Kidney (tissue), 14 donors: ENCODE data around the gene PXDC1. TPM values are rescaled to one million over a fixed set of nuclear protein-coding genes. Genes with fewer than 3 reads are reported as not detected.

Source experiments
- DNase-seq, 5 donors: peaks; one replicate each; pipeline ENCODE4 v3.0.0-alpha.2; 2013 to 2020
- FAIRE-seq: peaks from 2 replicates; lab custom pipeline; 2012; peaks lifted over from hg19 to GRCh38; lab: Jason Lieb, UNC
- H3K27ac ChIP-seq, 2 donors: one replicate each; pipeline ENCODE4 v1.7.0; 2013; ENCODE audit warnings: low read depth in 2 of 2, low read length in 2 of 2, inconsistent platforms in 1 of 2
- H3K27me3 ChIP-seq: one replicate; pipeline ENCODE4 v1.7.1; 2013; ENCODE audit warnings: low read length, inconsistent platforms; ENCODE audit not compliant: control insufficient read depth, insufficient read depth
- H3K36me3 ChIP-seq, 3 donors: one replicate each; pipeline versions ENCODE4 v1.7.0 to v1.7.1; 2013; ENCODE audit warnings: low read length in 3 of 3, control low read depth in 1 of 3, inconsistent platforms in 1 of 3; ENCODE audit not compliant: insufficient read depth in 3 of 3, control insufficient read depth in 2 of 3
- H3K4me1 ChIP-seq, 3 donors: one replicate each; pipeline versions ENCODE4 v1.7.0 to v1.7.1; 2013; ENCODE audit warnings: low read length in 3 of 3, inconsistent platforms in 1 of 3, low read depth in 1 of 3; ENCODE audit not compliant: control insufficient read depth in 2 of 3, insufficient read depth in 2 of 3
- H3K4me3 ChIP-seq, 3 donors: one replicate each; pipeline versions ENCODE4 v1.7.0 to v1.8.1; 2013; ENCODE audit warnings: low read length in 3 of 3, control low read depth in 1 of 3, inconsistent platforms in 1 of 3
- H3K9ac ChIP-seq, 3 donors: one replicate each; pipeline versions ENCODE4 v1.7.0 to v1.7.1; 2013; ENCODE audit warnings: low read length in 3 of 3, control low read depth in 1 of 3, inconsistent platforms in 1 of 3
- H3K9me3 ChIP-seq, 3 donors: one replicate each; pipeline versions ENCODE4 v1.7.0 to v1.7.1; 2013; ENCODE audit warnings: low read length in 3 of 3, control low read depth in 1 of 3, inconsistent platforms in 1 of 3; ENCODE audit not compliant: control insufficient read depth in 2 of 3, insufficient read depth in 1 of 3
- CTCF ChIP-seq: IDR thresholded peaks from 3 replicates; pipeline ENCODE4 v1.5.1; 2012; ENCODE audit warnings: mild to moderate bottlenecking, moderate library complexity, borderline replicate concordance; ENCODE audit not compliant: insufficient read depth; ENCODE audit errors: extremely low read depth
- intact Hi-C: fragments of 100-400 bp; cut with DNase I; formaldehyde crosslinking; loops from one replicate; pipeline ENCODE4 v1.11.1; 2022
- polyA plus RNA-seq: library from polyadenylated mRNA; stranded (reverse); fragments of 350-450 nt; fragmentation: Illumina TruSeq; extraction: RNeasy Lipid Tissue Mini Kit (QIAGEN cat#74804); gene quantifications from one replicate; pipeline ENCODE4 v1.2.3, GENCODE V29; 2014; ENCODE audit warnings: low read depth, low replicate concordance; ENCODE audit not compliant: insufficient read depth
- total RNA-seq: library from RNA; stranded (reverse); fragmentation: NEBNext Ultra II Directional; extraction: Animal tissue kit (Norgen Biotek cat#: 25700); gene quantifications from one replicate; pipeline ENCODE4 v1.2.1, GENCODE V29; 2021
- donor health status: control.
- donor health status: control.
- donor health status: control.
- donor health status: control.
- donor health status: control.
- donor health status: DM: yes; HTN: yes; CAD: no.
- donor health status: Normal renal cell carcinoma (clear cell type).

PXDC1 gene
- total and polyA plus RNA-seq, 2 donors from 2014 or later: 28.9 to 35.0 TPM

DNA sequence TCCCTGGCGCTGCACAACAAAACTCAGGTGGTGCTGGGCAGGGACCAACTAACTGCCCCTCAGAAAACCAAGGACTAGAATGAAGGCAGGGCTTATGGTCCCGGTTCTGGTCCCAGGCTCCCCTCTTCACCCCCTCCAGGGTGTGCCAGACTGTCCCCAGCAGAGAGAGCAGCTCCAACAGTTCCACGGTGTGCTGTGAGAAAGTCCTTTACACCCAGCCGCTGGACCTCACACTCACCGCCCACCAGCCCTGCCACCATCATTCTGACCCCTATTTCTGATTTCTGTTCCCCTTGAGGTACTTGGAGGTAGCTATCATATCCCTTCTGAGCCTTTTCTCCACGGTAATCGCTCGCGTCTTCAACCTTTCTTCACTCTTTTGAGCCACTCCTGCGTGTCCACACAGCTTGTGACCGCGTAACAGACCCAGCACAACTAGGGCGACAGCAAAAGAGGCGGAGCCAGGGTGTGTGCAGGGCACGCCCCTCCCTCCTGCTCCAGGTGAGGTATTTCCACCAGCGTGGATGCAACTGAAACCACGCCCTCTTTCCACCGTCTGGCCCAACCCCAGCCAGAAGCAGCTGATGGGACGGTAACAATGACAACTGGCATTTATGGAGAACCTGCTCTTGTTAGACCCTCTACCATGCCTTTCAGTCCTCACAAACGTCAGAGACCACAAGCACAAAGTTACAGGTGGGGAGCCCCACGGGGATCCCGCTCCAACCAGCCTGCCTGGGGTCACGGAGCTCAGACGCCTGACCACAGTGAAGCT is 2.3 kb downstream of the PXDC1 start:
- DNase-seq: peak in 3 of 5 donors; percentile 30 to 82 (median 59)

DNA sequence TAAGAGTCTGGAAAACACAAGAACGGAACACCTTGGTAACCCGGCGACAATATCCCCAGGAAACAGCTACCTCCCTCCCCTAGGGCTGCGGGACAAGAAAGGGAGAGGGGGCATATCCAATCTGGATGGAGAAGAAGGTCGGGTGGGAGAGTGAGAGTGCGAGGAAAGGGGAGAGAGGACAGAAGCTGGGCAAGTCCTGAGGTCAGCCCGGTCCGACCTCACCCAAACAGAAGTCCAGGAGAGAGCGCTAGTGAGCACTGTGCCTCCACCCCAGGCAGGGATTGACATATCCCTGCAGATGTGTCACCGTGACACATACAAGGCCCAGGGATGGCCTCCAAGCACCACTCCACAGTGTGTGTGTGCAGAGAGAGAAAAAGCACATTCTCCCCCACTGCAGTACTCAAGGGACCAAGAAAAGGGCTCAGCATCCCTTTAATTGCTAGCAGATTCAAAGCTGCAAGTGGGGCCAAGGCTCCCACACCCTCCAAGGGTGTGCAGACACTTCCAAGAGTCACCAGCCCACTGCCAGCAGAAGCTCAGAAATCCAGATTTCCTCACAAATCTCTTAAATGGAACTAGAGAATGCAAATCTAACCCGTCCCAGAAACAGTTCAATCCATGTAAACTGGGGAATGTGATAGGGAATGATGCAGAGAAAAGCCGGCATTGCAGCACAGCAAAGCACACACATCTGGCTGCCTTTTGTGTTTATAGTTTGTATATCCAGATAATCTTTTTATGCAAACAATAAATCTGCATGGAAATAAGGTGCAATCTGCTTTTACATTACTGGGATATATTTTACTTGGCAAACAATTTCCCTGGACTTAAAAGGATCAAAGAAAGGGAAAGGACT is 3.1 kb downstream of the PXDC1 start:
- H3K9me3 ChIP-seq: no peaks in the 10 kb centered on the region
- H3K4me3 ChIP-seq: no peak overlapping the region
- H3K36me3 ChIP-seq: peaks cover 0 to 3% (median 2%) of the 10 kb centered on the region in 3 donors
- H3K9ac ChIP-seq: no peak overlapping the region
- peak; percentile 28 for TF ChIP-seq CTCF
- H3K27me3 ChIP-seq: no peaks in the 10 kb centered on the region
- DNase-seq (peak; percentile 47 to 72 (median 64)), FAIRE-seq (no peak)
- intact Hi-C loops: no loop called here
- H3K27ac ChIP-seq: no peak overlapping the region
- H3K4me1 ChIP-seq: peaks cover 0 to 19% (median 19%) of the 10 kb centered on the region in 3 donors

More for the DNA sequence above, 2.3 kb downstream of the PXDC1 start:
- Histone ChIP-seq H3K9ac (peak overlapping the region in 2 of 3 donors; percentile 22 to 80), H3K4me3 (peak overlapping the region in 2 of 3 donors; percentile 66 to 71), H3K4me1 (peaks cover 0 to 14% (median 12%) of the 10 kb centered on the region in 3 donors), H3K9me3 (no peaks in the 10 kb centered on the region), H3K27me3 (no peaks in the 10 kb centered on the region), H3K36me3 (peaks cover 0 to 3% (median 2%) of the 10 kb centered on the region in 3 donors), H3K27ac (peak overlapping the region; percentile 93 to 95)
- intact Hi-C loops: no loop called here
- no peak for TF ChIP-seq CTCF
- no peak for FAIRE-seq

DNA sequence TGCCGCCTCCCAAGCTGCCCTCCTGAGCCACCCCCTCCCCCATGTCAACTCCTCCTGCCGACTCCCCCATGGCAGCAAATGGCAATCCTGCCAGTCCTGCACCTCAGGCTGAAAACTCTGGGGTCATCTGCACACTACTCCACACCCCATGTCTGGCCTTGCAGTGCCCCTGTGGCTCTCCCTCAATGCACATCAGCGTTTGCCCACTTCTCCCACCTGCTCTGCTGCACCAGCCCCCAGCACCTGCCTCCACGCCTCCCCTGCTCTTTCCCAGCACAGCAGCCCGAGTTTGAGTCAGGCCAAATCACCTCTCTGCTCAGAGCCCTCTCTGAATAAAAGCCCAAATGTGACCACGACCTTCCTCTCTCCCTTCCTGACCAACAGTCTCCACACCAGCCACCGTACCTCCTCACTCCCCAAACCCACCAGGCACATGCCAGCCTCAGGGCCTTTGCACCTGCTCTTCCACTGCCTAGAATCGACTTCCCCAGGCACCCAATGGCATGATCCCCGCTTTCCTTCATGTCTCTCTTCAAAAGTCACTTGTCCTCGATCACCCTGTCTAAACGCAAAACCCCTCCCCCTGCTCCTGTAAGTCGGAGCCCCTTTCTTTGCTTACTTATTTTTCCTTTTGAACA is 4.3 kb downstream of the PXDC1 start:
- H3K9me3 ChIP-seq: no peaks in the 10 kb centered on the region
- no peaks in the 10 kb centered on the region for H3K27me3 ChIP-seq
- H3K27ac ChIP-seq: no peak overlapping the region
- H3K9ac ChIP-seq: no peak overlapping the region
- H3K36me3 ChIP-seq: peaks cover 0 to 3% (median 2%) of the 10 kb centered on the region in 3 donors
- H3K4me3 ChIP-seq: no peak overlapping the region
- intact Hi-C loops: no loop called here
- DNase-seq: peak in 2 of 5 donors; percentile 34 to 50
- FAIRE-seq: no peak
- H3K4me1 ChIP-seq: peaks cover 0 to 25% (median 21%) of the 10 kb centered on the region in 3 donors
- TF ChIP-seq CTCF: no peak
